Panc1 (cell line): ENCODE data around the gene SCN1B.

Source experiments
- CTCF ChIP-seq: fragments of 450-650 bp; IDR thresholded peaks from 2 replicates; pipeline ENCODE4 v1.5.1; 2017; ENCODE audit warnings: mild to moderate bottlenecking
- POLR2AphosphoS5 ChIP-seq: IDR thresholded peaks from 2 replicates; pipeline ENCODE4 v1.6.1; 2012; ENCODE audit warnings: mild to moderate bottlenecking, low read depth, low read length, moderate library complexity
- TCF7L2 ChIP-seq: IDR thresholded peaks from 2 replicates; pipeline ENCODE4 v1.6.1; 2011; ENCODE audit warnings: mild to moderate bottlenecking, low read depth, low read length, inconsistent platforms

- TF ChIP-seq CTCF: no peak
- no peak for TF ChIP-seq TCF7L2
- no peak for TF ChIP-seq POLR2AphosphoS5
Measured at GRCh38 chr19:34998777-34999497, 31.3 kb upstream of the SCN1B start.
